GM10847 (cell line): ENCODE measurements around the gene SPINT2.

Experiments
- POLR2A ChIP-seq: IDR thresholded peaks from 2 replicates; pipeline ENCODE4 v1.6.1; 2011; ENCODE audit not compliant: insufficient read length; ENCODE audit errors: extremely low read depth

Gene SPINT2

DNA sequence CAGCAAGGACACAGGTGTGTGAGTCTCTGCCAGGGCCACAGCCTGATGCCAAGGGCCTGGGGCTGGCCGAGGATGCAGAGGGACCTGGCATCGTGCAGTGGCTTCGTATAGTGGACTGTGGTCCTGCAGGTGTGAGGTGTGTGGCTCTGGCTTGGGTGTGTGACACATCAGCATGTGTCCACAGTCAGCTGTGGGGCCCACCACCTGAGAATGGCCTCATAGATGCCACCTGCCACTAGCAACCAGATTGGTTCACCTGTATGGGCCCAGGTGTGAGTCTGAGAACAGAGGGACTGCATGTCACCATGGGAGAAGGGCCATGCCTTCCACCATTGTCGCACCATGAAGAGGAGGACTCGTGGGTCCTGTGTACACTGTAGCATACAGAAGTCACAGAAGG is 10.6 kb upstream of the SPINT2 start:
- TF ChIP-seq POLR2A: no peak

DNA sequence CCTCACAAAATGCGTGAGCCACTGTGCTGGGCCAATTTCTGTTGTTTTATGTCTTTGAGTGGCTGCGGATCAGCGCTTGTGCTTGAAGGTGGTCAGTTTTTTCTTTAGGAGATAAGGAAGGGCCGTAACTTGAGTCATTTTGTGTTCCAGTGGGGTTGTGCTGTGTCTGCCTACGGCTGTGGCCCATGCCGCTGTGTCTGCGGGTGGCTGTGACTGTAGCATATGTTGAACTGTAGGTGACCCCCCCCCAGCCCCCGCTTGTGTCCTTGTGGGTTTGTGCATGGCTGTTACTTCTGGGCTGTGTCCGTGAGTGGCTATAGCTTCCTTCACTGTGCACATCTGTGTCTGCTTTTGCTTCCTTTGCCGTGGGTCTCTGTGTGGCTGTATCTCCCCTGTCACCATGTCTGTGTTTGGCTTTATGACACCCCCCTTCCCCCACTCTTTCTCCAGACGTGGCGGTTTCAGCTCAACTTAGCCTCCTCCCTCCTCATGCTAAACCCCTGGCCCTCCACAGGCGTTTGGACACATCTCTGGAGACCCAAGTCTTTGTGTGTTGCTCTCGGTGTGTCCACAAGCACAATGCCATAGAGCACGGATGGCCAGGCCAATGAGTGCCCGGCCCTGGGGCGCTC is 8.9 kb upstream of the SPINT2 start:
- no peak for TF ChIP-seq POLR2A

DNA sequence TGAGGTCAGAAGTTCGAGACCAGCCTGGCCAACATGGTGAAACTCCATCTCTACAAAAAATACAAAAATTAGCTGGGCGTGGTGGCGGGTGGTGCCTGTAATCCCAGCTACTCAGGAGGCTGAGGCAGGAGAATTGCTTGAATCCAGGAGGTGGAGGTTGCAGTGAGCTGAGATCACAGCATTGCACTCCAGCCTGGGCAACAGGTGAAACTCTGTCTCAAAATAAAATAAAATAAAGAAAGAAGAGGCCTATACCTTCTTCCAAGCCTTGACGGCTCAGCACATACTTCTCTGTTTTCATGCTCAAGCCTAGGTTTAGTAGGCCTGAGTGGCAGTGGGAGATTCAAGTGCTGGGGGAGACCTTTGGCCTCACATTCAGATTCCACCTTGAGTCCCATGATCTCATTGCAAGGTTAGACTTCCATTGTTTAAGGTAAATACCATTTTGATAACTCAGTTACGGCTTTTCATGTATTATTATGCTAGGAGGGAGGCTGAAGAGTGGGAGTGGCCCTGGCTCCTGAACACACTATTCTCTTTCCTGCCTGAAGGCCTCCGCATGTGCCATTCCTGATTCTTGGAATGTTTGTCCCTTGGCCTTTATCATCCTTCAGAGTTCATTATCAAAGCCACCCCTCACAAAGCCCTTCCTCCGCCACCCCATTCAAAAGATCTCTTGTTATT is 1.6 kb upstream of the SPINT2 start:
- TF ChIP-seq POLR2A: no peak

DNA sequence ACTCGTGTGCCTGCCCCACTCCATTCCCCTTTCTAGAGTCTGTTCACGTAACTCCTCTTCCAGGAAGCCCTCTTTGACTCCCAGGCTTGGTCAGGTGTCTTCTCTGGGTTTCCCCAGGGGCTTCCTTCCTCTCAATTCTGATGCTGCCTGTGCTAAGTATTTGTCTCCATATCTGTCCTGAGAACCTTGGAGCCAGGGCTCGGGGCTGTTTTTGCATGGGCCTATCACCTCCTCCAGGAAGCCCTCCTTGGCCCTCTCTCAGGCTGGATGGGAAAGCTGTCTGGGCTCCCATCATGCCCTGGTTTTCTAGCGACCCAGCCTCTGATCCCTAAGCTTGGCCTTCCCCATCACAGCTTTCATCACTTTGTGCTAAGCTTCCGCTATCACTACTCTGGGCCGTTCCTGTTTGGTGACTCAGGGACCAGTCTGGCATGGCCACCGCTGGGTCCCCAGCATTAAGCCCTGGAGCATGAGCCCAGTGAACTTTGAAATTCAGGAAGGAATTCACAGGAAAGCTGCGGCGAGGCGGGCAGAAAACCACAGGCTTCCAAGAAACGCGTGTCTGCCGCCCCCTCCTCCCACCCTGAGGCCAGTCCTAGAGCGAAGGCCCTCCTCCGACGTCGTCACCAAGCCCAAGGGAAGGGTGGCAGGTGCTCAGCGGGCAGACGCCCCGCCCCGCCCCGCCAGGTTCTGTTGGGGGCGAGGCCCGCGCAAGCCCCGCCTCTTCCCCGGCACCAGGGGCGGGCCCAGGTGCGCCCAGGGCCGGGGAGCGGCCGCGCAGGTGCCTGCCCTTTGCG is 486 bp upstream of the SPINT2 start:
- no peak for TF ChIP-seq POLR2A

DNA sequence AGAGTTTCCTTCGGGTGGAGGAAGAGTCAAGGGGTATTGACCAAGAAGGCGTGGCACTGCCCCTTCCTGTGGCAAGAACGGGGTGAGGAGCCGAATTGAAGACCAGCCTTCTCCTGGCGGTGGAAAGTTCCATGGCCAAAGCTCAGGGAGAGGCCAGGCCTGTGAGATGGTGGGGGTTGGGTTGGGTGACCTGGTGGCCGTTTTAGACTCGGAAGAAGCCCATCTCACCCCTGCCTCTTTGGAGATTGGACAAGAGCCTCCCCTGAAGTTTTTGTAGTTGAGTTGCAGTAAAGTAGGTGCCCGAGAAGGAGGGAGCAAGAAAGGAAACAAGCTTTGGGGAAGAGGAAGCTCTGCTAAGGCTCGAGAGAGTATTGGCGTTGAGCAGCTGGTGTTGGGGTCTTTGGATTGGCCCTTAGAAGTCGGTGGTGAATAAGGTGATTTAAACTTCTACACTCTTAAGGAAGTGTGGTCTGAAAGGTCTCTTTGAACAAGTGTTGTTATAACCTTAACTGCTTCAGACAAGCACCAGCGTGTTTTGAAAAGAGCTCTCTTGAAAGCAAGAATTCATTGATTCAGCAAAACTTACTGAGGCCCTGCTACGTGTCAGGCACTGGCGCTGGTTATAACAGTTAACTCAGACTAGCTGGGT is 964 bp downstream of the SPINT2 start:
- no peak for TF ChIP-seq POLR2A

DNA sequence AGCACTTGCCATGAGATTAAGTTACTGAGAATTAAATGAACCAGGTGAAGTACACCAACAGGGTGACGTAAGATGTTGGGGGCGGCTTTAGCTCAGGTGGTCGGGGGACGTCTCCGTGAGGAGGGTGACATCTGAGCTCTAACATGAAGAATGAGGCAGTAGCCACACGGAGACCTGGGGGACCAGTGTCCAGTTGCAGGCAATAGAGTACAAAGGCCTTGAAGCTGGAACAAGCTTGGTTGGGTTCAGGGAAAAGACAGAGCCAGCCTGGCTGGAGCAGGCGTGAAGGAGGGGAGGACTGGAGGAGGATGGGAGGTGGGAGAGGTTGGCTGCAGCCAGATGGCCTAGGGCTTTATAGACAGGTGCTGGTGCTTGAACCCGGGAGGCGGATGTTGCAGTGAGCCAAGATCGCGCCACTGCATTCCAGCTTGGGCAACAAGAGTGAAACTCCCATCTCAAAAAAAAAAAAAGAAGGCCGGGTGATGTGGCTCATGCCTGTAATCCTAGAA is 1.6 kb downstream of the SPINT2 start:
- no peak for TF ChIP-seq POLR2A

DNA sequence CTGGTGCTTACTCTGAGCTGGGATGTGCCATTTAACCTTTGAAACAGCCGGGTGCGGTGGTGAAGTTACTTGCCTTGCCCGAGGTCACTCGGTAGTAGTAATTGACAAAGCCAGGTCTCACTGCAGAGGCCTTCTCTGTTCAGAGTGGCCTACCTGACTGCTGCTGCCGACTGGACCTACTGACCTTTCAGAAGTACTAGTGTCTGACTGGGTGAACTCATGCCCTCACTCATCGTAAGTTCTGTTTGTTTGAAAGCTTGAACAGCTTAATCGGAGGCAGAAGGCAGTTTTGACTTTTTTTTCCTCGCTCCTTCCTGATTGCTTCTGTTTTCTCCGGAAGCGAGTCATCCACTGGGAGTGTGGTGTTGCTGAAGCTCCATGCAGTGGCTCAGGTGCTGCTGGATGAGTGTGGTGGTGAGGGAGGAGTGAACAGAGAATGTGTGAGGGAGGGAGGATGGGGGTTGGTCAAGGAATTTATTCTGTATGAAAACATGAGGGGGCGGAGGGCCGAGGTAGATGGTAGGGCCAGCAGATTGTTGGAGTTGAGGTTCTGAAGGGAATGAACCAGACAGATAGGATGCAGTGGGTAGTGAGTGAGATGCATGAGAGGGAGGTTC is 2.7 kb downstream of the SPINT2 start:
- no peak for TF ChIP-seq POLR2A

DNA sequence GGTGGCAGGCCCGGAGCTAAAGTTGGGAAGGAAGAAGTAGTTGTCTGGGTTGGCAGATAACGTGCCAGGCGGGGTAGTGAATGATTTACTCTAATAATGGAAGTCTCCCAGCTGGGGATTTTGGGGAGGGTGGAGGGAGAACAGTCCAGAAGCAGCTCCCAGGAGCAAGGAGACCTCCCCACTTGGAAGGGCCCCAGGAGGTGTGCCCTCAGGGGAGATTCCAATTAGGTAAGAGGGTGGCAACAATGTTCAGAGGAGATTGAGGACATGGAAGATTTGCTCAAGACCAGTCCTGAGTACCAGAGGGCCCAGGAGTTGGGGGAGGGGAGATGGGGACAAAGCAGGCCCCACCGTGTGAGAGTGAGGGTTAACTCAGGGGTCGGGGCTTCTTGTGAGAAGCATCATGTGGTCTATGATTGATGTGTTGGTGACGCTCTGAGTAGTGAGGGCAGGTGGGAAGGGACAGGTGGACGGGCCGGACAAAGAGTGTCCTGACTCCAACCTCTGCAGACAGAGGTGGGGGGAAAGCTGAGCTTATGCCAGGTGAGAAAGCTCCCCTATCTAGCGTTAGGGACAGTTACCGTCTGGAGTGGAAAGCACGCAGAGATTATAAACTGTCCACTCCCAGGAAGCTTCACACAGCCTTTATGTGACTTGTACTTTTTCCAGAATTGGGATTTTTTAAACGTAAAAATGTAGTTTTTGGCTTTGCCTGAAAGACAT is 3.5 kb downstream of the SPINT2 start:
- TF ChIP-seq POLR2A: no peak

DNA sequence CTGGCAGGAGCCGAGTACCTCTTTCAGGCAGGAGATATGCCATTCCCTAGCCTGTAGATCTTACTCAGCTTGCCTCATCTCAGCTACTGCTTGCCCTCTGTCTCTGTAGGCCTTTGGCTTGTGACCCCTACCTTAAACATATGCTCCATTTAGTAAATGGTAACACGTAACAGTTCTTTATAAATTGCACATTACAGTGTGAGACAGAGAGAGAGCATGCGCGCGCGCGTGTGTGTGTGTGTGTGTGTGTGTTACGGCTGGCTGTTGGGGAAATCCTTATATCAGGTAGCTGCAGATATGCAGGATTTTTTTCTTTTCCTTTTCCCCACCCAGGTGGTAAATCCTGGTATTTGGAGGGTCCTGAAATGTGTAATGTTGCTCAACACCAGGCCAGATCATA is 4.2 kb downstream of the SPINT2 start:
- no peak for TF ChIP-seq POLR2A

DNA sequence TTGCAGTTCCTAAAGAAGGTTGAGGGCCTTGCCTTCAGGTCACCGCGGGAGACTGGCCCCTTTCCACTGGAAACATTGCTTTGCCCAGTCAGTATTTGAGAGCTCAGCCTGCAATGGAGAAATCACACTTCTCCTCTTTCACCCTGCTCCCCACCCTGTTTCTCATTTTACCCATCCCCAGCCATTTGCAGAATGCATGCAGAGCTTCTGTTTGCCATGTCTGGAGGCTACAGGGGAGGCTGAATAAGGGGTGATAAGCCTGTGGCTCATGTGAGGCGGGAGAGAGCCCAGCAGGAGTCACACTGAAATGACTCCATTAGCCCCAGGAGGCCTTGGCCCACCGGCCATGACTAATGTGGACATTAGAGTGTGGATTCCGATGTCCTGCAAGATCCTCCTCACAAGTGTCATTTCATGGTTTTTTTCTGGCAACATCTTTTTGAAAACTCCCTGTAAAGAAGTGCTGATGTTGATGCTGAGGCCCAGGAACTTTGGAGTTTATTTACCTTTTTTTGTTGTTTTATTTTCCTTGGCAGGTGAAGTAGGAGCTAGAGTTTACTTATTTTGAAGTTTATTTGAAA is 6.3 kb downstream of the SPINT2 start:
- no peak for TF ChIP-seq POLR2A

DNA sequence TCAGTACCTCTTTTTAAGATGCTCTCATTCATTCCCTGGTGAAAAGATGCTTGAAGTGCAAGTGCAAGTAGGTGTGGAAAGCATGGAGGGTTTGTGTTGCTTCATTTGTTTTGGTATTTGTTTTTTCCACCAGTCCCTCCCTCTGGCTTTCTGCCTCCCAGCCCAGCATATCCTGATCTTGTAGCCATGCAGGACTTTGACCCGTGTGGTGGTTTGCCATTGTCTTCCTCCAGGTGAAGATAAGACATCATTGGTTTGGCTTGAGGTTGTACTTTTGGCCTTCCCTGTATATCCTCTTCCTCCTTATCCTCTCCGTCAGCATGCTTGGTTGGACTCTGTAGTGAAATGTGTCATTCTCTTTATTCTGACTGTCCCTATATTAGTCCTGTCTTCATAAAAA is 9.1 kb downstream of the SPINT2 start:
- no peak for TF ChIP-seq POLR2A

DNA sequence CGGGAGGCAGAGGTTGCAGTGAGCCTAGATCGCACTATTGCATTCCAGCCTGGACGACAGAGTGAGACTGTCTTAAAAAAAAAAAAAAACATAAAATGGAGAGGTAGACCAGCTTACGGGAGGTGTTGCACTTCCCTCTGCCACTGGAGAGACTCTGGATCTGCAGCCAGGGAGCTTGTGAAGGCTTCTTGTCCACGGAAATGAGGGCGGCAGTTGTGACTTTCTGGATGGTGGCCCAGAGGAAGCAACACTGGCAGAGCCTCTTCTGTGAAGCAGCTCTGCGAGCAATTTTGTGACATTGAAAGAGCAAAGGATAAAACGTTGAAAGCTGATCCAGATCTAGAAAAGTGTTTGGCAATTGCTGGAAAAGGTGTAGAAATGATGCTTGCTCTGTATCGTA is 10.4 kb downstream of the SPINT2 start:
- no peak for TF ChIP-seq POLR2A

DNA sequence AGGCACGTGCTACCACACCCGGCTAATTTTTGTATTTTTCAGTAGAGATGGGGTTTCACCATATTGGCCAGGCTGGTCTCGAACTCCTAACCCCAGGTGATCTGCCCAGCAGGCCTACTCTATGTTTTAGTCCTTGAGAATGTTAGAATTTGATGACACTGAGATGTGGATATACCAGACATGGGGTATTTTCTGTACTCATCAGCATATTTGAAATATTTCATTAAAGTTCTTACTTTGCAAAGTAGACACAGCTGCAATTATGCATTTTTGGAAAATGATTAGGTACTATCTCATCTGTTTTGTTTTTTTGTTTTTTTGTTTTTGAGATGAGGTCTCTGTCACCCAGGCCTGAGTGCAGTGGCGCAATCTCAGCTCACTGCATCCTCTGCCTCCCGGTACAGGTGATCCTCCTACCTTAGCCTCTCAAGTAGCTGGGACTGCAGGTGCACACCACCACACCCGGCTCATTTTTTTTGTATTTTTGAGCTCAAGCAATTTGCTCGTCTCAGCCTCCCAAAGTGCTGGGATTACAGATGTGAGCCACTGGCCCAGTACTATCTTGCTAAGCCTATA is 12.7 kb downstream of the SPINT2 start:
- no peak for TF ChIP-seq POLR2A

DNA sequence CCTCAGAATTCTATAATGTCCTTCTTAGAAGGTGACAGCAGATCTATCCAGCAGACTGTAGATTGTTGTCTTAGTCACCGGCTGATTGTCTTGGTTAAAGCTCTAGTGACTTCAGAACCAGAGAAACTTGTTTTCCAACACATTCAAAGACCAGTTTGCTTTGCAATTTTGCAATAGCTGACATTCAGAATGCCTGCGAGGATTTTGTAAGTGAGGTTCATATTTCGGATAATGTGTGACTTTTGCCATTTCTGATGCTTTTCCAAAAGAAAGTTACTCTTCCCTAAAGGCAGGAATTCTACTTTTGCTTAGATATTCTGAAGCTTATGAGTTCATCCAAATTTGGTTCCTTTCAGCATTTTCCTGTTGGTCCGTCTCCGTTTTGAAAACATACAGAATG is 13.2 kb downstream of the SPINT2 start:
- TF ChIP-seq POLR2A: no peak
